GM19023 (cell line): ENCODE measurements around the gene ARHGAP24.

Source experiments
- ATAC-seq: cut with Tn5 transposase; IDR thresholded peaks from one replicate; pipeline ENCODE4 v1.9.1; 2021; ENCODE audit warnings: mild to moderate bottlenecking, moderate library complexity; ENCODE audit not compliant: unreplicated experiment

The ARHGAP24 gene

DNA sequence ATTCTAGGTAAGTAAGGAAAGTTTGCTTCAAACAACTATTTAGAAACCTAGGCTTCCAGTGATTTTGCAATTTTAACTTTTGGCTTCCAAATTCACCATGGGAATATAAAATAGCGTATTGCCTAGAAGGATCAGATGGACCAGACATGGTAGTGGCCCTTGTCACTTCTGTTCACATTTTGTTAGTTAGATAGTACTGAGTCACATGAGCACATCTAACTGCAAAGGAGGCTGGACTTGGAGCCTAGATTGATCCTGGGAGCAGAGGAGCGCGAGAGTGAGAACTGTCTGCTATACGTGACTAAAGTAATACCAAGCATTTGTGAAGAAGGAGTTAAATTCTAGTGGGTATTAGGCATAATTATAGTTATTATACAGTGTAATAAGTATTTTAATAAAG is 102.4 kb downstream of the ARHGAP24 start:
- ATAC-seq, result no peak

DNA sequence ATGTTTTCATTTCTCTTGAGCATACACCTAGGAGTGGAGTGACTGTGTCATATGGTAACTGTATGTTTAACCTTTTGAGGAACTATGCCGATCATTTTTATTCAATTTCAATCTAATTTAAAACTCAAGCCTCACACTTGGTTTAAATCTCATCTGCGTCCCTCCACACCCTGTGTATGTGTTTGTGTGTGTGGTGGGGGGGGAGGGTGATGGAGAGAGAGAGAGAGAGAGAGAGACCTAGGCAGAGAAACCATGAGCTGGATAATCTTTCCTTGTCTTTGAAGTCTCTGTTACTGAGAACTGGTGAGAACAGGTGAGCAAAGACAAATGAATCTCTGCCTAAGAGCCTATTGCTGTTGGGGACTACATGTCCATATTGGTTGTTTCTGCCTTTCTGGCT is 105.0 kb downstream of the ARHGAP24 start:
- ATAC-seq, result no peak

DNA sequence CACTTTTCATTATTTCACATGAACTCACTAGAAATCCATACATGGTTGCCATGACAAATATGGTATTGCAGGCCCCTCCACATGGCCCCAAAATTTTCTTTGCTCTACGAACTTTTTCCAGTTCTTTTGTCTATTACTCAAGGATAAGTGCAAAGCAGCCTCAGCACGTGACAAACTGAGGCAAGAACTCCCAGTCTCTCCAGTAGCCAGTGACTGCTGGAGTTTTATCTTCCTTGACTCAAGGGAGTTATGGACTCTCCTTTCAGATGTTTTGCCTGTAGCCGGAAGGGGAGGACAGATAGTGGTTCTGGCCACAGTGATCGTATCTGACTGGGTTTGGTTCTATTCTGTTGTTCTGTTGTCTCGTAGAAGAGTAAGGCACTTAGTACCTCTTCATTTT is 105.5 kb downstream of the ARHGAP24 start:
- no peak for ATAC-seq

DNA sequence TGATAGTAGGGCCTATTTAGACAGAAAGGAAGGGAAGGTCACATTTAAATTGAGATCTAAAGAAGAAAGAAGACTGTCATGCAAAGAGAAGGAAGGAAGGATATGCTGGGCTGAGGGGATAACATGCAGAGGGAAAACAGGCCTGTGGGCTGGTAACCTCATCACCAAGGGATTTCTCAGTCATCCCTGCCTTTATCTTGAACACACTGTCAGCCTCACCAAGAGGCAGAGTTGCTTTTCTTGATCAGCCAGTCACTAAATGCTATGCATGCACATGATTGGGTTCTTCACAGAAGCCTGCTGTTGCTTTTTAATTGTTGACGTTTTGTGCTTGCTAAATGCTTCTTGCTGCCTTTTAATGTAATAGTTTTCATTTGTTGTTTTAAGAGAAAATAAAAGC is 113.0 kb downstream of the ARHGAP24 start:
- ATAC-seq, result no peak

DNA sequence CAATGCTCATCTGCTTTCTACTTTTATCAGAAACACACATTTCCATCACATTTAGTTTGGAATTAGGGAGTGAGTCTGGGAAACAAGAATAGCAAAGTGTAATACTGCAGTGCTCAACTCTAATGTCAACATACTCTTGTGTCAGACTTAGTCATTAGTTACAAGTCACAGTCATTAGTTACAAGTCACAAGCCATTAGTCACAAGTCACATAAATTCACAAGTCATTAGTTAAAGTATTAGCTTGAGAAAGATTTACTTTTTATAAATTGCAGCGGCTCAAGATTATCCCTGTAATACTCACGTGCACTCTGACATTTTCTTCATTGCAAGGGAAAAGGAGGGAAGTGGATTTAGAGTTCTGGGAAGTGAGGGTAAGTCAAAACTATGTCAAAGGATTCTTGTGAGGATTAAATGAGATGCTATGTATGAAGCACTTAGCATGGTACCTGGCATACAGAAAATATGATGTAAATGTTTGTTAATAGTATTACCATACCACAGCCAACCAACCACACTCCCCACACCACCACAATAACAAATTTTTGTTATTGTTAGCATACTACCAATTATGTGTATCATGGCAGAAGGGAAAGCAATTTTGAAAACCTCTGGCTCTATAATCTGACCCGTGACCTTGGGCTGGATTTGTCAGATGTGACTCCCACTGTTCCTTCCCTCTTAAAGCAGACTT is 116.6 kb downstream of the ARHGAP24 start:
- no peak for ATAC-seq

DNA sequence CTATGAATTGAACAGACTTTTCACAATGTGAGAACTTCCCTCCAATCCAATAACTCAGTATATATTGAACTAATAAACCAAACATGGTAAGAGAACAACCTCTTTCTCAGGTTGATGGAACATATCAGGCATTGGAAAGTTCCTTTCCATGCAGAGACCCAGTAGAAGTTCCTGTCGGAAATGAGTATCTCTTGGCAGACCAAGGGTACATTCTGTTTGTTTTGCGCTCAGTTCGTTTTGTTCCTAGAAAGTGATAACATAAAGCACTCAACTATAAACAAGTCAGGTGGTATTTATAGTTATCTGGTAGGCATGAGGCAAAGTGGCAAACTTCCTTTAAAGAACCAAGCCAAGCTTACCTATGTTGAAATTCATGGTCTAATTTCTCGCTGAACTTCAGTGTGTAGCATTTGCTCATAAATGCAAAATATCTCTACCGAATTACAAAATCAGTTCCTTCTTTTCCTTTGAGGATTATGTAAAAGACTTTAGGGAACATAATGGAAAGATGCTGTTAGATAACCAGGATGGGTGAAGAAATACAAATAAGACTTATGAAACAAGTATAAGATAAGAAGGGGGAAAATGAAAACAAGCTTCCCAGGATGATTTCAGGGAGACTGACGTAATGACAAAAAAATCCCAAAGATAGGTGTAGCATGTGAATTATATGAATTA is 120.3 kb downstream of the ARHGAP24 start:
- no peak for ATAC-seq

DNA sequence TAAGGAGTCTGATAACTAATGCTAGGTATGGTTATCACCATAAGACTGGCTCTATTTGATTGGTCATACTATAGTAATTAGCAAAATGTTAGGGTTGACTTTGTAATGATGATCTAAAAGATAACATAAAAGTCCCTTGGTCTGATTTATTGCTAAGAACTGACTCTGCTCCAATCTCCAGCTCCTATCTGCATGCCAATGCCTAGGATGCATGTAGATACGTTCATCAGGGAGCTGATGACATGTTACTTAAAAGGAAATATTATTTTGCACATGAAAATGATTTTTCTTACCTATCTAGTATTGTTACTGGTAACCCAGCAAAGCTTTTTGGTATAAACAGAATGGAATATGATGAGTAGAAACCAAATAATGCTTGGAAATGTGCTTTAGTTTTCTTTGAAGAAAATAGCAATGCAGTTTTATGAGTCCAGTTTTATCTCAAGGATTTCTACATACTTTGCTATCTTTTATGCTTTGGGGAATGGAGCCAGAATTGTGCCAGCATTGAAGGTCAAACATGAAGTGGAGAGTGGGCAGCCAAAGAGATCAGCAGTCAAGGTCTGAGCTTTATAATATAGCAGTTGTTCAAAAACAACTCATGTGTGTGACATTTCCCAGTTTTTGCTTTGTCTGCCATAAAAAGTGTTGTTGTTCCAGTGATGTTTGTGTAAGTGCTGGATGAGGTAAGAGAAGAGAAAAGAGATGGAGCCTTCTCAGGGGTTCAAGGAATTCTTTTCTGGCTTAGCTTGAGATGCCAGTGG is 121.0 kb downstream of the ARHGAP24 start:
- no peak for ATAC-seq

DNA sequence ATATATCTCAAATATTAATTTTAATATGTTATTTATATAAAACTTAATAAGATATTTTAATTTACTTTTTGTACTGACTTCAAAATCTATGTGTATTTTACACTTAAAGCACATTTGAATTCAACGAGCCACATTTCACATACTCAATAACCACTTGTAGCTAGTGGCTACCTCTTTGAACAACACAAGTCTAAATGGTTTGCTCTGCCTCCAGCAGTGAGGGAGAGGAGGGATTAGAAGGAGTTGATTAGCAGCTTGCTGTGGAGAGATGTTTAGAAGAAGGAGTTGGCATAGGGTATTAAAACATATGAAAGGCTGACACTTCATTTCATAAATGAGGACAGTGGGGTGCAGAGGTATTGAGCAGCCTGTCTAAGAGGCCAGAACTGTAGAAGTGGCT is 124.0 kb downstream of the ARHGAP24 start:
- ATAC-seq, result no peak

DNA sequence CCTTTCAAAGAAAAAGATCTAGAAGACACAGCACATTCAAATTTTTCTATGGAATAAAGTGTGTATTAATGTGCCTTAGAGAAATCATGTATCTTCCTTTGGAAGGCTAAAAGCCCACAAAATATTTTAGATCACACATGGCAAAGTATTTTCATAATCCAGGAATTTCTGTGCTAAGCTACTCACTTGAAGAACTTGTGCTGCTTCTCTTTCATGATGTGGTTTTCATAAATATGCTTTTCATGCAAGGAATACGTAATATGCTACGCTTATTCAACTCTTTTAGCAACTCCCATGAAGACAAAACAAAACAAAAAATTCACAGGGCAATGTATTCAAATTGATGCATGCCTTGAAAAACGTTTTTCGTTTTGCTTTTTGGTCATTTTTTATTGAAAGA is 125.6 kb downstream of the ARHGAP24 start:
- no peak for ATAC-seq

DNA sequence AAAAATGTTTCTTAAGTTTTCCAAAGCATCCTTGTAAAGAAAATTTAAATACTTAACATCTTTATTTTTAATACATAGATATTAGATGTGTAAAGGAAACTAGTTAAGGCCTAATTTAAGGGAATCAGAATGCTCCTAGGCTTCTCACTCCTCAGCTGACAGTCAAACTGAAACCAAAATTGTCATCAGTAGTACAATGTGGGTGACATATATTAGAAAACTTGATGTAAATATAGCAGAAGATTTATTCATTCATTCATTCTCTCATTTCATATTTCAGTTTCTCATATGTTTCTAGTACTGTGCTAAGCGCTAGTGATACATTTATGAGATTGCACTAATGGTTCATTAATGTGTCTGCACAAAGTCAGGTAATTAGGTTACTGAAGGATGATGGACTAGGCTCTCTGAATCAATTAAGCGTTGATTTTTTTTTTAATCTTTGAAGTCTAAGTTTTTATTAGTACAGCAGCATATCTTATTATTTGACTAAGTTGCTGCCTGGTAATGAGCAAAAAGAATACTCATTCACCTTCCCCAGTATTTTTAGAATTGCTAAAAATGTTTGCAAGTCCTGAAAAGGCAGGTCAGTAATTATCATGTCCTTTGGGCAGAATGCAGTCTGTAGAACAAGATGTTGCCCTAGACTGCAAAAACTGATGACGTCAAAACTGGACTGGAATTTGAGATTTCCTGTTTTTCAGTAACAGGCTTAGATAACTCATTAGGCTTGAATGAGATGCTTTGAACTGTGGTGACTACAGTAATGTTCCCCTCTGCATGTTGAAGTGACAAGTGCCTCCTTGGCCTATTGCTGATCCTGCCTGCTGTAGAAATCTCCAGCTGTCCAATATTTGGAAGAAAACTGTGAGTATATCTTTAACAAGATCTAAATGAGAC is 128.7 kb downstream of the ARHGAP24 start:
- ATAC-seq, result no peak

DNA sequence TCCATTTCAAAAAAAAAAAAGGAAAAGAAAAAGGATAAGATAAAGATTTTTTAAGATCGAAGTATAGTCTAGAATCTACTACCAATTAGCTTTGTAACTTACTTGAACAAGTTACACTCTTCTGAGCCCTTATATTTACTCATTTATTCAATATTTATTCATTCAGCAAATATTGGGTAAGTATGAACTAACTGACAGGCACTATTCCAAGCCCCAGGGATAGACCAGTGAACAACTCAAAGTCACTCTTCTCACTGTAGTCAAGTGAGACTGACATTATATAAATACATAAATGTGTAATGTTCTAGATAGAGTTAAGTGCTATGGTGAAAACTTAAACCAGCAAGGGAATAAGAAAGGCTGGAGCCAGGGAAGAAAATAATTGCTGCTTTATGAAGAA is 131.6 kb downstream of the ARHGAP24 start:
- ATAC-seq, result no peak

DNA sequence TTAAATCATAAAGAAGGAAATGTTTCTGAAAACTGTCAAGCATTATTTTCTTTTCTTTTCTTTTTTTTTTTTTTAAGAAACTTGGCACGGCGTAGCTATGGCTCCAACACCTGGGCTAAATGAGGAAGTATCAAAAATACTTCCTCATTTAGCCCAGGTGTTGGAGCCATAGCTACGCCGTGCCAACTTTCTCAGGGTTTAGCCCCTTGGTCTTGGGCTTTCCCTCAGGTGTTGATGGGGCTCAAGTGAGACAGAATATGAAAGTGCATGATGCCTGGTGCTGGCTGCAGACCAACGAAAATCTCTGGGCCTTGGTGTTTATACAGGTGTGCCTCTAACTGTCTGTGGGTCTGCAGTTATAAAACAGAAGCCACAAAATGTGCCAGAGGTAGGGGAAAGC is 132.7 kb downstream of the ARHGAP24 start:
- ATAC-seq, result peak; percentile 50

DNA sequence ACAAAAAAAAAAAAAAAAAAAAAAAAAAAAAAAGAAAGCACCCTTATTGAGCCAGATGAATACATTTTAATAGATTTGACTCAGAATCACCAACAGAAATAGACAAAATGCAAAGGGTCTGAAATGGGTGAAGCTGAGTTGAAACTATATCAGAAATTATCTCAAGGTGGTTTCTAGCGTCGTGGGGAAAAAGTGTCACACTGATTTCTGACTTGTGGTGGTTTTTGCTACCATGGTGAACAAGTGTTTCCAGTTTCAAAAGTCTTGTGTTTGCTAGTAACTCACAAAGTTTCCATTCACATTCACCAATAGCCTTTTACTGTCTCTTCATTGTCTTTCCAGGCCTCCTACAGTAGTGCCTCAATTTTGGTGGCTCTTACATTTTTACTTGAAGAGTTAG is 135.5 kb downstream of the ARHGAP24 start:
- ATAC-seq, result peak; percentile 92

DNA sequence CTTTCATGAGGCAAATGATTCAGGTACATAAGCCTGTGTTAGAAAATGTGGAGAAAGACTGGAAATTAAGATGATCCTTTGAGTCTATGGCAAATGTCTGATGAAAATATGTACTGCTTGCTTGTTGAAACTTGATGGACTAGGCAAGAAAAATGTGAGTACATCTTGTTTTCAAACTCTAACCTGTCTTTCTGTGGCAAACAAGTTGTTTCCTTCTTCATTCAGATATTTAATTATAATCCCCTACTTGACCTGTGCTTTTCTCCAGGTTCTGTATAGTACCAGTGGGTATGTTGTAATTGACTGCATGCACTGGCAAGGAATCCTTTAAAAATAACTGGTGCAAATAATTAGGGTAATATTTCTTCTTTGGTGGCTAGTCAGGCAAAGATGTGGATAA is 136.7 kb downstream of the ARHGAP24 start:
- ATAC-seq, result no peak

DNA sequence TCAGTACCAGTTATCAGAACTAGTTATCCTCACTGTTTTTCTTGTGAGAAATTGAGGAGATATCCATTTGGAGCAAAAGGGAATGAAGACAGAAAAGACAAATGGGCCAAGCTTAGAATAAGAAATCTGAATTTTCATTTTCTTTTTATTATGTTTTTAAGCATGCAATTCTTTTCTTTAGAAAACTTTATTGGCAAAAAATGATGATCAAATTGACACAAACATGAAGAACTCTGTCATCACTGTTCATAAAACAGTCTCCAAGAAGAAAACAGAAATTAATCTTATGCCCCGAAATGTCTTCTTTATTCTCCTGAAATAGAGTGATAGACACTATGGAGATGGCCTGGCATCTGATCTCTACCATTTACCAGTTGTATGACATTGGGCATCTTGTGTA is 139.0 kb downstream of the ARHGAP24 start:
- ATAC-seq, result no peak

DNA sequence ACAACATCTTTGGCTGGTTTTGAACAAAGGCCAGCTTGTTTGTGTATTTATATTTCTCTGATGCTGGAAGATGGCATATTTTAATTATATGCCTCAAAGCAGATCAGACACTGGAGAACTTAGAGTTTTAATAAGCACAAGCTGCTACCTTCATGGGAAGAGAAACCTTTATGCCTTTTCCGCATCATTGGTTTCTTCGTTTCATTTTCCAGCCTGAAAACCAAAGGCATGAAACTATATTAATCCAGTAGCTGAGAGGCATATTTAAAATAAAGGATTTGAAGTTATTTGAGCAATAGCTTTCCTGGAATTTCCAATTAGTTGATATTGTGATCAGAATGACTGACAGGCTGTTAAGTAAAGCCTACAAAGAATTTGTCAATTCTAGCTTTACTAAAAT is 141.0 kb downstream of the ARHGAP24 start:
- no peak for ATAC-seq

DNA sequence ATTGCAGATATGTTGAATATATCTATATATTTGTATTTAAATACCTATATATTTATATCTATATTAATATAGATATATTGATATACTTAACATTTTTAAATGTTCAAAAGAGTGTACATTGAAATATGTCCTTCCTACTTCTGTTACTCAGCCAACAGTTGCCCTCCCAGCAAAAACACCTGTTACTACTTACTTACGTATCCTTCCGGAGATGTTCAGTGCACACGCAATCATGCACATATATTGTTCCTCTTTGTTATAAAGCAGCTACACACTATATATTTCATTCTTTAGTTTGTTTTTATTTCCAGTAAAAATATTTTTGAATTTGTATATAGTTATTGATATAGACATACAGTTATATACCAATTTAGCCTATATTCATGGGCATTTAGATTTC is 142.3 kb downstream of the ARHGAP24 start:
- ATAC-seq, result no peak

DNA sequence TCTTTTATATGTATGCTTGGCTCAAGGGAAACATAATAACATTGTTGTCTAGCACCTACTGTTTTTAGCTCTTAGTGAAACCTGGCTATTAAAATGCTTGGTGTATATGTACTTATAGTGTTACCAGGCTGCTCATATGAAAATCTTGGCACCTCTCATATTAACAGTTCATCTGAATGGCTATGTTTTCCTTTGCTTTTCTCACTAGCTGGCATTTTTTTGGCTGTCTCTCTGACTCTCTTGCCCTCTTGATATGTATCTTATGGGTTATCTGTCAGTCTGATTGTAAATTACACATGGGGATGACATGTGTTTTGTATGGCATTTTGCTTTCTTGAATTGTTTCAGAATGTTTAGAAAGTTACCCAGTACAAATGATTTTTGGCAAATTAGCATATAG is 158.0 kb downstream of the ARHGAP24 start:
- no peak for ATAC-seq

DNA sequence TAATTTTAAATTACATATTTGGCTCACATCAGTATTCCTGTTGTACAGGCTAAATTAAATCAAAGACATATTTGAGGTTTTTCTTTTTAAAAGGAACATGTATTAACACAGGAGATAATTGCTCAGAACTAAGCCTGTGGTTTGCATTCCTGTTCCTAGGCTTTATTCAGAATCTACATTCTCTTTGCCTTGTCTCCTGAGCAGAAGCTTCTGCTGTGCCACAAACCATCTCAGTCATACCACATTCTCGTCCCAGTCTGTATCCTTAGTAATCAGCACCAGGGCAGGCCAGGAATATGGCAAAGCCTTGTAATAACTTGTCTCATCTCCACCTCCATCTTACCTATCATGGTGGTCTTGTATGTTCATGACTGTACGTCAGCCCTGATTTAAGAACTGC is 162.8 kb downstream of the ARHGAP24 start:
- no peak for ATAC-seq

DNA sequence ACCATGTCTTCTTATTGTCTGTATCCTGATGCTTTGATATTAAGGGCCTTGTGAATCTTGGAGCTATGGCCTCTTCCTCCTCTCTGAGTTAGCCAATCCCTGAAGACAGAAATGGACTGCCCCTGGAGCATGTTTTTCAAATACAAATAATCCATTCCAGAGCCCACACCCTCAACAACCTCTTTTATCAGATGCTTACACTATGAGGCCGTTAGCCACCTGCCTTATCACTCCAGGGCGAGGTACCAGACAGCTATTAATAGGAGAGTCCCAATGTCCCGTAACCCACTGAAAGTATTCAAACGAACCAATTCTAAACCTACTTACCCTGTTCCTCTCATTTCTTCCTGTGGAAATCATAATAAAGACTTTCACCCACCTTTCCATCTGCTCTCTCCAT is 165.0 kb downstream of the ARHGAP24 start:
- no peak for ATAC-seq
